ENCODE measurements around the gene ACSBG1. TPM values are rescaled to one million over a fixed set of nuclear protein-coding genes. Genes with fewer than 3 reads are reported as not detected.

Gene ACSBG1
- total and polyA plus RNA-seq, 10 of the 15 experiments (the other 5 are each of a cell fraction or from before 2014, with no cell fraction given) = 0.11 to 0.75 (median 0.42) TPM

- TF ChIP-seq RAD21 (IDR thresholded peaks at IDR 0.05; ENCODE audit: insufficient read depth, low read depth, low read length) = peak; percentile 66
- 0 out of 2 replicates have a peak, but pooled peaks have one; percentile 19 for TF ChIP-seq TCF12 (IDR thresholded peaks at IDR 0.05; ENCODE audit: low read depth, low read length)
- TF ChIP-seq CTCF (IDR thresholded peaks at IDR 0.05 in 2 of 3, conservative IDR thresholded peaks at IDR 0.05 in 1 of 3; ENCODE audit: control insufficient read depth in 2 of 3, extremely low read depth in 1 of 3, insufficient read depth in 1 of 3, low read depth in 3 of 3, low read length in 3 of 3) = peak; percentile 73 to 84 (median 76)
- no peak for TF ChIP-seq ZNF274 (IDR thresholded peaks at IDR 0.05; ENCODE audit: insufficient read depth, insufficient read length)
- no peak for TF ChIP-seq RUNX3 (IDR thresholded peaks at IDR 0.05; ENCODE audit: low read length)
- peak; percentile 82 for TF ChIP-seq YY1 (IDR thresholded peaks at IDR 0.05; ENCODE audit: low read depth, low read length)
- TF ChIP-seq SMC3 (IDR thresholded peaks at IDR 0.05; ENCODE audit: borderline replicate concordance, low read length) = peak; percentile 68
- TF ChIP-seq RBBP5 (conservative IDR thresholded peaks at IDR 0.05) = no peak
- TF ChIP-seq PAX5 (IDR thresholded peaks at IDR 0.05; ENCODE audit: borderline replicate concordance, low read depth, low read length) = no peak
- no peak for TF ChIP-seq CBX5 (IDR thresholded peaks at IDR 0.05; ENCODE audit: low read depth)
- TF ChIP-seq IKZF1 (conservative IDR thresholded peaks at IDR 0.05) = 0 out of 2 replicates have a peak, but pooled peaks have one; percentile 26
- WGBS (ENCODE audit: insufficient coverage, insufficient replicate concordance, low lambda C conversion rate, missing lambda C conversion rate) = 24% methylated on average over 12 of the region's 12 CpGs
- H3K4me1 ChIP-seq (ENCODE audit: control insufficient read depth, insufficient read depth, low read length) = peaks cover 24% of the 10 kb centered on the region
- H3K9me3 ChIP-seq (replicated peaks; ENCODE audit: control insufficient read depth, insufficient read depth, low read length) = peaks cover 2% of the 10 kb centered on the region; the same call in 1 of the 3 replicates
- RAD21 ChIA-PET (ENCODE audit: unreplicated experiment) = interaction anchor here (0.6 to 3.9 kb wide), 9 partner anchors 18 to 757 kb away, joined by 3 to 31 read pairs (median 5); partner anchors contain the start of genes CIB2 and HMG20A
- H3K79me2 ChIP-seq (ENCODE audit: control insufficient read depth, insufficient read depth, low read length) = no peaks in the 10 kb centered on the region
- CTCF ChIA-PET = interaction anchor here (0.8 to 10.1 kb wide), 22 partner anchors 8 to 245 kb away, joined by 3 to 108 read pairs (median 6); partner anchors contain the start of genes CIB2 and IDH3A
- no TSS peak for BruUV-seq (replicated peaks)
- intact Hi-C loops (cut with micrococcal nuclease; ENCODE audit: unreplicated experiment) (loop anchor here (1.0 kb wide), 1 partner anchor 64 kb away; no protein-coding TSS in a partner anchor), in situ Hi-C loops (cut with MboI) (no loop called here)
- no peak overlapping the region for H3K4me2 ChIP-seq (ENCODE audit: control insufficient read depth, insufficient read depth)
- no peak overlapping the region for H3K4me3 ChIP-seq
- SMC1A ChIA-PET (ENCODE audit: uncharacterized antibody, unreplicated experiment) = interaction anchor here (0.7 to 13.7 kb wide), 15 partner anchors 8 to 122 kb away, joined by 3 to 152 read pairs (median 5); partner anchors contain the start of genes CIB2, IDH3A and SKIC8
- ATAC-seq (peak; percentile 77), FAIRE-seq (no peak), DNase-seq (ENCODE audit: low read depth, low spot score) (no peak)
- H2AFZ ChIP-seq (ENCODE audit: control insufficient read depth, low read depth, low read length) = no peak overlapping the region
- no peaks in the 10 kb centered on the region for H4K20me1 ChIP-seq (ENCODE audit: control insufficient read depth, insufficient read depth)
- H3K27ac ChIP-seq (ENCODE audit: control insufficient read depth, insufficient read depth) = no peak overlapping the region
- POLR2A ChIA-PET = interaction anchor here (0.6 to 2.2 kb wide), 5 partner anchors 18 to 127 kb away, joined by 3 to 9 read pairs (median 3); partner anchors contain the start of gene IDH3A
- no peaks in the 10 kb centered on the region for H3K27me3 ChIP-seq (replicated peaks in 1 of 2; ENCODE audit: control insufficient read depth in 2 of 2, insufficient read depth in 2 of 2, low read length in 1 of 2)
- H3K36me3 ChIP-seq (ENCODE audit: control insufficient read depth in 2 of 2, insufficient read depth in 2 of 2, low read length in 1 of 2) = peaks cover 2 to 3% of the 10 kb centered on the region in 2 experiments; a peak in 3 of 4 replicates
- H3K9ac ChIP-seq (ENCODE audit: control insufficient read depth, insufficient read depth, low read length) = no peak overlapping the region
These were observed 56.9 kb downstream of the ACSBG1 start for GRCh38 chr15:78177447-78177873.

All from GM12878 (cell line).